GM13976 (cell line): ENCODE measurements around the gene ABHD14A.

Experiments used
- DNase-seq: peaks from one replicate; pipeline ENCODE4 v3.0.0; 2012; ENCODE audit warnings: low spot score
- CTCF ChIP-seq: IDR thresholded peaks from 2 replicates; pipeline ENCODE4 v1.5.1; 2012; ENCODE audit warnings: borderline replicate concordance, mild to moderate bottlenecking; ENCODE audit not compliant: insufficient read depth; ENCODE audit errors: extremely low read depth, missing control alignments, control extremely low read depth
- in situ Hi-C: fragments of 300-500 bp; cut with MboI; formaldehyde crosslinking; loops from one replicate; pipeline ENCODE4 v1.12.0; 2022; ENCODE audit warnings: low sequenced_read_pairs, mixed read lengths, inconsistent platforms; ENCODE audit not compliant: unreplicated experiment

The ABHD14A gene

DNA sequence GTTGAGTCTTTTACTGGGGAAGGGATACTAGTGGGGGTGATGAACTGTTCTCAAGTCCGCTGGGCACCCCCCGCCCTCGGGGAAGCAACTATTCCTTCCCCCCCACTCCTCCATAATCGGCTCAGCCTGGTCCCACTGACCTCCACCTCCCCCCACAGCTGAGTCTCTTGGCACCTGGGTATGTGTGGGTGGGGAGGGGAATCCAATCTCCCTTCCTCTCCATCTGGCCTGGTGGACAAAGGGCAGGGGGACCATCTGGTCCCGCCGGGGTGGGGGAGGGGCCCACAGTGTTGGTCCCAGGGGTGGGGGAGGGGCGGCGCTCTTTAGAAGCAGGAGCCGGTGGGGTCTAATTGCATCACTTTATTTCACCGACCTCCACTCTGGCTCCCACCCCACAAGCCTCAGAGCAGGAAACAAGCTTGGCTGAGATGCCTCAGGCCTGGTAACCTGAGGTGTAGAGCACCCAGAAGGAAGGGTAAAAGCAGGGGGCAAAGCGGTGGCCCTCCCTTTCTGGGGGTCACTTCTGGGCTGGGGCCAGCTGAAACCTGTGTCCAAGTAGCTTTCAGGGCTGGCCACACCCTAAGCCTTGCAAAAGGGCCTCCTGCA lies 6.6 kb upstream of the ABHD14A start:
- DNase-seq: no peak
- TF ChIP-seq CTCF: no peak
- in situ Hi-C loops: no loop called here

- no peak for DNase-seq
- TF ChIP-seq CTCF: no peak
- in situ Hi-C loops: no loop called here
Measured at GRCh38 chr3:51968883-51969678, 5.8 kb upstream of the ABHD14A start.

GRCh38 chr3:51969841-51970240 lies 5.0 kb upstream of the ABHD14A start:
- in situ Hi-C loops: no loop called here
- DNase-seq: no peak
- TF ChIP-seq CTCF: no peak

- no peak for DNase-seq
- TF ChIP-seq CTCF: no peak
- in situ Hi-C loops: no loop called here
Measured at GRCh38 chr3:51970606-51971300, 4.1 kb upstream of the ABHD14A start.

DNA sequence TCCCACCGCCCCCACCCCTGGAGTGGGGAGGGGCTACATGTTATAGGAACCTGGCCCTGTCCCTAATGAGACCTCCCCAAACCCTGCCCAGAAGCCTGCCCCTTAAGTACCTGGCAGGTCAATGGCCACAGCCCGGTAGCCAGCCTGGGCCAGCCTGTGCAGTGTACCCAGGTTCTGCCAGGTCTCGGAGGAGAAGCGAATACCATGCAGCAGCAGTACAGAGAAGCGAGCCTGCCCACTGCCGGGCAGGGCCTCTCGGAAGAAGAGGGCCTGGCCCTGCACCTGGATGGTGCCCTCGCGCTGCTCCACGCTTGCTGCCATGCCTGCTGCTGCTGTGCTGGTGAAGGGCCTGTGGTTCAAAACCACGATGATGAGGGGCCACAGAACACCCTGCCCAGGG lies 3.5 kb upstream of the ABHD14A start:
- no peak for TF ChIP-seq CTCF
- no peak for DNase-seq
- in situ Hi-C loops: no loop called here

DNA sequence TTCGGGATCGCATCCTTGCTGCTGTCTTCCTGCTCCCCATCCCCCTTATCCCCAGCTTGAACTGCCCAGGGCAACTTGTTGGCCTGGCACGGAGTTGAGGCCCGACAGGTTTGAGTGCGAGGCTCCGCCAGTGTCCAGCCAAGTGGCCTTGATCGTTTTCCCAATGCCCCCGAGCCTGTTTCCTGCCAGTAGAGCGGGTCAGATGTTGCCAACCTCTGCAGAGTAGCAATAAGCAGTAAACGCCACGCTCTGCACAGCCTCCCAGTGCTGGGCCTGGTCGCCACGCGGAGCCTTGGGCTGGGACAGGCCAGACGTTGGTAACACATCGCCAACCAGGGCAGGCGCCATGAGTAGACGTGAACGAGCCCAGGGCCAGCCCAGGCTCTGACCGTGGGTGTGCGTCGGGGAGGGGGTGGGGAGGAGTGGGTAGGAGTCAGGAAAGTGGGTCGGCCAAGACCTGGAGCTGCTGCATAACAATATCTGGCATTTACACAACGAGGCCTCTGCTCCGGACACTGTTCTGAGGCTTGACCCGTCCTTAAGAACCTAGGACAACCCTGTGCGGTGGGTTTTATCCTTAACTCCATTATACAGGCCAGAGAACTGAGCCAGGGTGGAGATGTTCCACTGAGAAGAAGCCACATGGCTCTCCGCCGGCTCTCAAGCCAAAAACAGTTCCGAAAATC lies 444 bp upstream of the ABHD14A start:
- no peak for TF ChIP-seq CTCF
- in situ Hi-C loops: no loop called here
- DNase-seq: no peak
